Measurements from ENCODE around the gene GRIN2C.
A peak's percentile ranks its signal among the peaks of the same experiment; 100 is the strongest.

Gene GRIN2C

GRCh38 chr17:74864866-74865395, 5.2 kb upstream of the GRIN2C start:
- H2AFZ ChIP-seq (ENCODE audit: low read length) = no peak overlapping the region
- H3K9me2 ChIP-seq (ENCODE audit: low read depth, low read length) = no peaks in the 10 kb centered on the region
- no peak overlapping the region for H3K9ac ChIP-seq (ENCODE audit: low read length)
- H3K79me2 ChIP-seq (ENCODE audit: insufficient read depth, low read length) = no peaks in the 10 kb centered on the region
- H3K4me1 ChIP-seq (ENCODE audit: insufficient read depth, low read length, severe bottlenecking) = peaks cover 6% of the 10 kb centered on the region
- H3K4me3 ChIP-seq (ENCODE audit: low read depth, low read length, poor library complexity, severe bottlenecking) = no peak overlapping the region
- H3K9me3 ChIP-seq (ENCODE audit: low read length) = no peaks in the 10 kb centered on the region
- TF ChIP-seq EZH2 (IDR thresholded peaks at IDR 0.05; ENCODE audit: borderline replicate concordance, low read length) (no peak), CTCF (IDR thresholded peaks at IDR 0.05; ENCODE audit: low read length) (peak; percentile 92)
- H3F3A ChIP-seq (ENCODE audit: insufficient read depth, low read length) = no peaks in the 10 kb centered on the region
- no peaks in the 10 kb centered on the region; the same call in 1 of the 2 replicates for H3K27me3 ChIP-seq (ENCODE audit: insufficient read depth, low read length)
- no peak overlapping the region for H3K4me2 ChIP-seq (ENCODE audit: low read length)
- no peak overlapping the region for H3K27ac ChIP-seq (ENCODE audit: low read depth, low read length, poor library complexity, severe bottlenecking)
- H3K36me3 ChIP-seq (ENCODE audit: insufficient read depth, low read length) = no peaks in the 10 kb centered on the region
- H4K20me1 ChIP-seq (ENCODE audit: insufficient read depth, low read length) = no peaks in the 10 kb centered on the region

- Histone ChIP-seq H4K20me1 (ENCODE audit: insufficient read depth, low read length) (no peaks in the 10 kb centered on the region), H3K79me2 (ENCODE audit: insufficient read depth, low read length) (no peaks in the 10 kb centered on the region), H3K4me1 (ENCODE audit: insufficient read depth, low read length, severe bottlenecking) (peaks cover 7% of the 10 kb centered on the region), H3K4me2 (ENCODE audit: low read length) (no peak overlapping the region), H2AFZ (ENCODE audit: low read length) (no peak overlapping the region), H3F3A (ENCODE audit: insufficient read depth, low read length) (no peaks in the 10 kb centered on the region), H3K9me3 (ENCODE audit: low read length) (no peaks in the 10 kb centered on the region), H3K27me3 (ENCODE audit: insufficient read depth, low read length) (no peaks in the 10 kb centered on the region; the same call in 1 of the 2 replicates), H3K9me2 (ENCODE audit: low read depth, low read length) (no peaks in the 10 kb centered on the region), H3K36me3 (ENCODE audit: insufficient read depth, low read length) (no peaks in the 10 kb centered on the region), H3K4me3 (ENCODE audit: low read depth, low read length, poor library complexity, severe bottlenecking) (no peak overlapping the region), H3K9ac (ENCODE audit: low read length) (no peak overlapping the region), H3K27ac (ENCODE audit: low read depth, low read length, poor library complexity, severe bottlenecking) (no peak overlapping the region)
- no peak for TF ChIP-seq EZH2 (IDR thresholded peaks at IDR 0.05; ENCODE audit: borderline replicate concordance, low read length)
- TF ChIP-seq CTCF (IDR thresholded peaks at IDR 0.05; ENCODE audit: low read length) = no peak
Observed at GRCh38 chr17:74864297-74864865, 4.7 kb upstream of the GRIN2C start.

GRCh38 chr17:74863420-74864296, 4.0 kb upstream of the GRIN2C start:
- no peak for TF ChIP-seq CTCF (IDR thresholded peaks at IDR 0.05; ENCODE audit: low read length)
- TF ChIP-seq EZH2 (IDR thresholded peaks at IDR 0.05; ENCODE audit: borderline replicate concordance, low read length) = no peak
- no peak overlapping the region for H3K4me3 ChIP-seq (ENCODE audit: low read depth, low read length, poor library complexity, severe bottlenecking)
- H3K27ac ChIP-seq (ENCODE audit: low read depth, low read length, poor library complexity, severe bottlenecking) = no peak overlapping the region
- no peaks in the 10 kb centered on the region for H3K36me3 ChIP-seq (ENCODE audit: insufficient read depth, low read length)
- H3K9ac ChIP-seq (ENCODE audit: low read length) = no peak overlapping the region
- no peaks in the 10 kb centered on the region for H4K20me1 ChIP-seq (ENCODE audit: insufficient read depth, low read length)
- H2AFZ ChIP-seq (ENCODE audit: low read length) = no peak overlapping the region
- peaks cover 4% of the 10 kb centered on the region; the same call in 1 of the 2 replicates for H3K27me3 ChIP-seq (ENCODE audit: insufficient read depth, low read length)
- no peaks in the 10 kb centered on the region for H3K79me2 ChIP-seq (ENCODE audit: insufficient read depth, low read length)
- H3K4me2 ChIP-seq (ENCODE audit: low read length) = no peak overlapping the region
- peaks cover 7% of the 10 kb centered on the region for H3K4me1 ChIP-seq (ENCODE audit: insufficient read depth, low read length, severe bottlenecking)
- no peaks in the 10 kb centered on the region for H3K9me2 ChIP-seq (ENCODE audit: low read depth, low read length)
- H3F3A ChIP-seq (ENCODE audit: insufficient read depth, low read length) = no peaks in the 10 kb centered on the region
- H3K9me3 ChIP-seq (ENCODE audit: low read length) = no peaks in the 10 kb centered on the region

Data from OCI-LY1 (cell line).